SK-N-SH (cell line): ENCODE data around the gene MN1. TPM values are rescaled to one million over a fixed set of nuclear protein-coding genes. Genes with fewer than 3 reads are reported as not detected.

Experiments
- CTCF ChIA-PET: fragments of 300-600, 350-600 bp; formaldehyde crosslinking; extraction: SDS; loops from one replicate; lab custom pipeline; 2021; lab: Yijun Ruan, JAX
- POLR2A ChIA-PET: fragments of 350-600 bp; sonication (Branson Sonifier 250); formaldehyde crosslinking; extraction: SDS; loops from one replicate; lab custom pipeline; 2020; ENCODE audit warnings: antibody characterized with exemption, inconsistent platforms; lab: Yijun Ruan, JAX
- DNase-seq: peaks from one replicate; pipeline ENCODE4 v3.0.0; 2012
- H2AFZ ChIP-seq: fragments of 200-600 bp; sonication (generic); 2 replicates; pipeline ENCODE4 v1.8.1; 2016; ENCODE audit warnings: antibody characterized with exemption, mild to moderate bottlenecking, low read depth
- H3F3A ChIP-seq: fragments of 200-600 bp; sonication (generic); replicated peaks from 2 replicates; pipeline ENCODE3; 2016; ENCODE audit warnings: antibody characterized with exemption, mild to moderate bottlenecking; ENCODE audit not compliant: insufficient read depth
- H3K27ac ChIP-seq, 2 experiments: fragments of 200-500 bp in 1 of 2; fragments of 200-600 bp in 1 of 2; sonication (Bioruptor generic) in 1 of 2; sonication (generic), shearing (Covaris generic) in 1 of 2; 2 replicates each; pipeline versions ENCODE4 v1.5.1 to v1.6.1; 2014 to 2016; ENCODE audit warnings: low read depth in 2 of 2, inconsistent platforms in 1 of 2, low read length in 1 of 2, mild to moderate bottlenecking in 1 of 2, mixed read lengths in 1 of 2
- H3K27me3 ChIP-seq: fragments of 200-600 bp; sonication (generic), shearing (Covaris generic); 2 replicates; pipeline ENCODE4 v1.6.1; 2016; ENCODE audit warnings: mixed run types; ENCODE audit not compliant: insufficient read depth
- H3K36me3 ChIP-seq, 2 experiments: fragments of 200-500 bp in 1 of 2; fragments of 200-600 bp in 1 of 2; sonication (Bioruptor generic) in 1 of 2; sonication (generic) in 1 of 2; replicated peaks in 1 of 2; 2 replicates each; pipeline versions ENCODE3 to v1.5.1; 2014 to 2016; ENCODE audit warnings: low read length in 1 of 2, mild to moderate bottlenecking in 1 of 2; ENCODE audit not compliant: insufficient read depth in 2 of 2, control insufficient read depth in 1 of 2
- H3K4me1 ChIP-seq, 2 experiments: fragments of 200-500 bp in 1 of 2; fragments of 200-600 bp in 1 of 2; sonication (Bioruptor generic) in 1 of 2; sonication (generic), shearing (Covaris generic) in 1 of 2; 2 replicates each; pipeline versions ENCODE4 v1.5.1 to v1.6.1; 2014 to 2016; ENCODE audit warnings: low read depth in 1 of 2, low read length in 1 of 2, mixed run types in 1 of 2; ENCODE audit not compliant: insufficient read depth in 2 of 2, control insufficient read depth in 1 of 2
- H3K4me2 ChIP-seq: fragments of 200-600 bp; sonication (generic), shearing (Covaris generic); 2 replicates; pipeline ENCODE4 v1.6.1; 2017; ENCODE audit warnings: mixed run types
- H3K4me3 ChIP-seq, 2 experiments: fragments of 200-500 bp in 1 of 2; fragments of 200-600 bp in 1 of 2; sonication (Bioruptor generic) in 1 of 2; sonication (generic), shearing (Covaris generic) in 1 of 2; 2 replicates each; pipeline versions ENCODE4 v1.5.1 to v1.8.1; 2014 to 2016; ENCODE audit warnings: low read depth in 2 of 2, inconsistent platforms in 1 of 2, low read length in 1 of 2, mild to moderate bottlenecking in 1 of 2, mixed read lengths in 1 of 2, moderate library complexity in 1 of 2
- H3K79me2 ChIP-seq: fragments of 200-600 bp; sonication (generic); 2 replicates; pipeline ENCODE4 v1.8.1; 2017; ENCODE audit warnings: mild to moderate bottlenecking; ENCODE audit not compliant: insufficient read depth
- H3K9ac ChIP-seq: fragments of 200-600 bp; sonication (generic); 2 replicates; pipeline ENCODE4 v1.6.1; 2017; ENCODE audit warnings: mixed run types
- H3K9me2 ChIP-seq: fragments of 200-600 bp; sonication (generic); 2 replicates; pipeline ENCODE4 v1.6.1; 2017; ENCODE audit warnings: mixed run types
- H3K9me3 ChIP-seq: fragments of 200-600 bp; sonication (generic); 2 replicates; pipeline ENCODE4 v1.6.1; 2017; ENCODE audit warnings: mixed run types, mild to moderate bottlenecking, moderate library complexity
- H4K20me1 ChIP-seq: fragments of 200-600 bp; sonication (generic); 2 replicates; pipeline ENCODE4 v1.6.1; 2017; ENCODE audit warnings: mild to moderate bottlenecking, mixed run types; ENCODE audit not compliant: insufficient read depth
- CHD2 ChIP-seq: fragments of 150-350 bp; IDR thresholded peaks from 2 replicates; pipeline ENCODE4 v1.6.1; 2018; ENCODE audit warnings: low read length; ENCODE audit not compliant: partially characterized antibody
- ELF1 ChIP-seq: IDR thresholded peaks from 2 replicates; pipeline ENCODE4 v1.4.0; 2012
- EP300 ChIP-seq, 2 experiments: IDR thresholded peaks; 2 replicates each; pipeline versions ENCODE4 v1.4.0 to v1.6.1; 2012; ENCODE audit warnings: borderline replicate concordance in 1 of 2, low read depth in 1 of 2, low read length in 1 of 2
- EZH2phosphoT487 ChIP-seq: fragments of 200-600 bp; sonication (generic); IDR thresholded peaks from 2 replicates; pipeline ENCODE4 v1.6.1; 2017; ENCODE audit warnings: low read depth, mixed run types, mild to moderate bottlenecking, antibody characterized with exemption, moderate library complexity, borderline replicate concordance
- FOSL2 ChIP-seq: IDR thresholded peaks from 2 replicates; pipeline ENCODE4 v1.4.0; 2012; ENCODE audit warnings: low read depth, mild to moderate bottlenecking, moderate library complexity, borderline replicate concordance
- GABPA ChIP-seq: IDR thresholded peaks from 2 replicates; pipeline ENCODE4 v1.4.0; 2012; ENCODE audit warnings: low read depth, mild to moderate bottlenecking
- MEF2A ChIP-seq: IDR thresholded peaks from 2 replicates; pipeline ENCODE4 v1.4.0; 2012; ENCODE audit warnings: low read depth, borderline replicate concordance
- MXI1 ChIP-seq: IDR thresholded peaks from 2 replicates; pipeline ENCODE4 v1.6.1; 2012; ENCODE audit warnings: mild to moderate bottlenecking, low read depth, low read length, improper control_type of control experiment
- NRF1 ChIP-seq: IDR thresholded peaks from 2 replicates; pipeline ENCODE4 v1.6.1; 2012; ENCODE audit warnings: low read depth, mild to moderate bottlenecking, low read length
- RAD21 ChIP-seq: IDR thresholded peaks from 2 replicates; pipeline ENCODE4 v1.6.1; 2012; ENCODE audit warnings: mild to moderate bottlenecking, low read length
- REST ChIP-seq: IDR thresholded peaks from 2 replicates; pipeline ENCODE4 v1.6.1; 2012; ENCODE audit warnings: mild to moderate bottlenecking, low read depth, low read length, moderate library complexity
- RXRA ChIP-seq: IDR thresholded peaks from 2 replicates; pipeline ENCODE4 v1.4.0; 2012; ENCODE audit warnings: low read depth, mild to moderate bottlenecking, borderline replicate concordance
- SIN3A ChIP-seq: IDR thresholded peaks from 2 replicates; pipeline ENCODE4 v1.6.1; 2012; ENCODE audit warnings: low read depth, mild to moderate bottlenecking, low read length, moderate library complexity, borderline replicate concordance
- SMC3 ChIP-seq: IDR thresholded peaks from 2 replicates; pipeline ENCODE4 v1.6.1; 2012; ENCODE audit warnings: low read depth, low read length, improper control_type of control experiment
- TAF1 ChIP-seq: IDR thresholded peaks from 2 replicates; pipeline ENCODE4 v1.6.1; 2012; ENCODE audit warnings: low read depth, mild to moderate bottlenecking, low read length, moderate library complexity, borderline replicate concordance
- TEAD4 ChIP-seq: IDR thresholded peaks from 2 replicates; pipeline ENCODE4 v1.4.0; 2012; ENCODE audit warnings: mild to moderate bottlenecking, borderline replicate concordance; ENCODE audit not compliant: insufficient read depth
- WGBS: methylation state at CpG from one replicate; pipeline ENCODE4 v1.1.6; 2017; ENCODE audit warnings: low lambda C conversion rate; 5-methylcytosine and 5-hydroxymethylcytosine counted together
- polyA plus RNA-seq, 3 experiments: library from polyadenylated mRNA; depleted of rRNA; stranded (reverse); fragments of >200 nt; gene quantifications; 2 replicates each; pipeline ENCODE4 v1.2.3, GENCODE V29; 2012
- TF ChIP-seq, protein P1 (sequence below): IDR thresholded peaks from 2 replicates; pipeline ENCODE4 v1.4.0; 2012; ENCODE audit warnings: low read depth
- TF ChIP-seq, protein P2 (sequence below): fragments of 150-350 bp; IDR thresholded peaks from 2 replicates; pipeline ENCODE4 v1.6.1; 2016; ENCODE audit warnings: mild to moderate bottlenecking, low read depth, low read length
- TF ChIP-seq, protein P3 (sequence below): IDR thresholded peaks from 2 replicates; pipeline ENCODE4 v1.4.0; 2012; ENCODE audit warnings: low read depth, borderline replicate concordance

The MN1 gene
- polyA plus RNA-seq, 1 of the 3 experiments (the other 2 are of a cell fraction) = 0.20 TPM

DNA sequence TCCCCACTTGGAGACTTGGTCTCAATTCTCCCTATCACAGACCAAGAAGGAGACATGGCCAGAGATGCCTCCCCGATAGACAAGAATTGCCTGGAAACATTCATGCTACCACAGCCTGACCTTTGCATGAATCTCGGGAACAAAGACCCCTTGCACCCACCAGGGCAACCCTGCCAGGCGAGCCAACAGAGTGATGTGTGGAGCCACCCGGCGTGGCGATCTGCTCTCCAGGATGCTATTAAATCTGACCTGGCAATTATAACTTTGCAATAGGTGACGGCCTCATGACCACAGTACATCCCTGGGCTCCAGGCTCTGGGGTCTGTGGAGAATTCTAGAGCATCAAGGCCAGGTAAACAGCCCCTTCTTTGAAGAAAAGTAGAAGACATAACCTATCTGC is 31.1 kb upstream of the MN1 start:
- H3K9me2 ChIP-seq = no peaks in the 10 kb centered on the region
- no peak for TF ChIP-seq REST
- TF ChIP-seq NRF1 = no peak
- no peak for TF ChIP-seq MXI1
- TF ChIP-seq, protein P1, sequence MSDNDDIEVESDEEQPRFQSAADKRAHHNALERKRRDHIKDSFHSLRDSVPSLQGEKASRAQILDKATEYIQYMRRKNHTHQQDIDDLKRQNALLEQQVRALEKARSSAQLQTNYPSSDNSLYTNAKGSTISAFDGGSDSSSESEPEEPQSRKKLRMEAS = no peak
- TF ChIP-seq MEF2A = no peak
- no peak for TF ChIP-seq FOSL2
- TF ChIP-seq CHD2 = no peak
- TF ChIP-seq SMC3 = no peak
- no peak for TF ChIP-seq TAF1
- no peak for TF ChIP-seq EZH2phosphoT487
- TF ChIP-seq SIN3A = no peak
- TF ChIP-seq, protein P2, sequence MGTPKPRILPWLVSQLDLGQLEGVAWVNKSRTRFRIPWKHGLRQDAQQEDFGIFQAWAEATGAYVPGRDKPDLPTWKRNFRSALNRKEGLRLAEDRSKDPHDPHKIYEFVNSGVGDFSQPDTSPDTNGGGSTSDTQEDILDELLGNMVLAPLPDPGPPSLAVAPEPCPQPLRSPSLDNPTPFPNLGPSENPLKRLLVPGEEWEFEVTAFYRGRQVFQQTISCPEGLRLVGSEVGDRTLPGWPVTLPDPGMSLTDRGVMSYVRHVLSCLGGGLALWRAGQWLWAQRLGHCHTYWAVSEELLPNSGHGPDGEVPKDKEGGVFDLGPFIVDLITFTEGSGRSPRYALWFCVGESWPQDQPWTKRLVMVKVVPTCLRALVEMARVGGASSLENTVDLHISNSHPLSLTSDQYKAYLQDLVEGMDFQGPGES = no peak
- no peak for TF ChIP-seq RAD21
- TF ChIP-seq RXRA = no peak
- no peak for TF ChIP-seq EP300 (IDR thresholded peaks at IDR 0.05; ENCODE audit: borderline replicate concordance in 1 of 2, low read depth in 1 of 2, low read length in 1 of 2)
- TF ChIP-seq ELF1 = no peak
- TF ChIP-seq TEAD4 = no peak
- TF ChIP-seq, protein P3, sequence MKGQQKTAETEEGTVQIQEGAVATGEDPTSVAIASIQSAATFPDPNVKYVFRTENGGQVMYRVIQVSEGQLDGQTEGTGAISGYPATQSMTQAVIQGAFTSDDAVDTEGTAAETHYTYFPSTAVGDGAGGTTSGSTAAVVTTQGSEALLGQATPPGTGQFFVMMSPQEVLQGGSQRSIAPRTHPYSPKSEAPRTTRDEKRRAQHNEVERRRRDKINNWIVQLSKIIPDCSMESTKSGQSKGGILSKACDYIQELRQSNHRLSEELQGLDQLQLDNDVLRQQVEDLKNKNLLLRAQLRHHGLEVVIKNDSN = no peak
- no peak for TF ChIP-seq GABPA
- TF ChIP-seq, all 33 proteins: peak for 0
- no peaks in the 10 kb centered on the region for H3K36me3 ChIP-seq
- POLR2A ChIA-PET = no interaction called here
- no peaks in the 10 kb centered on the region for H3K9me3 ChIP-seq
- CTCF ChIA-PET = no interaction called here
- DNase-seq = no peak
- H3K4me3 ChIP-seq = no peak overlapping the region
- H4K20me1 ChIP-seq = no peaks in the 10 kb centered on the region
- H3K4me1 ChIP-seq = peaks cover 0 to 8% of the 10 kb centered on the region in 2 experiments; a peak in 1 of 4 replicates
- no peaks in the 10 kb centered on the region for H3K79me2 ChIP-seq
- no peak overlapping the region for H3K4me2 ChIP-seq
- no peak overlapping the region for H2AFZ ChIP-seq
- no peak overlapping the region for H3K9ac ChIP-seq
- no peaks in the 10 kb centered on the region for H3F3A ChIP-seq
- no peak overlapping the region for H3K27ac ChIP-seq
- H3K27me3 ChIP-seq = no peaks in the 10 kb centered on the region
- 87% methylated on average over 4 of the region's 7 CpGs for WGBS
